A673 (cell line): ENCODE measurements around the gene CPA4.

Experiments
- EZH2 ChIP-seq: fragments of 200-600 bp; sonication (generic); IDR thresholded peaks from 2 replicates; pipeline ENCODE4 v1.6.1; 2017; ENCODE audit warnings: borderline replicate concordance, low read depth, mild to moderate bottlenecking, mixed read lengths, antibody characterized with exemption, low read length; ENCODE audit not compliant: poor library complexity, severe bottlenecking
- TF ChIP-seq, protein P1 (sequence below): fragments of 300-800, 200-600 bp; sonication (generic); conservative IDR thresholded peaks from 2 replicates; pipeline ENCODE4 v1.5.1; 2017; ENCODE audit warnings: low read depth, mild to moderate bottlenecking, antibody characterized with exemption, low read length, moderate library complexity, mixed read lengths

DNA sequence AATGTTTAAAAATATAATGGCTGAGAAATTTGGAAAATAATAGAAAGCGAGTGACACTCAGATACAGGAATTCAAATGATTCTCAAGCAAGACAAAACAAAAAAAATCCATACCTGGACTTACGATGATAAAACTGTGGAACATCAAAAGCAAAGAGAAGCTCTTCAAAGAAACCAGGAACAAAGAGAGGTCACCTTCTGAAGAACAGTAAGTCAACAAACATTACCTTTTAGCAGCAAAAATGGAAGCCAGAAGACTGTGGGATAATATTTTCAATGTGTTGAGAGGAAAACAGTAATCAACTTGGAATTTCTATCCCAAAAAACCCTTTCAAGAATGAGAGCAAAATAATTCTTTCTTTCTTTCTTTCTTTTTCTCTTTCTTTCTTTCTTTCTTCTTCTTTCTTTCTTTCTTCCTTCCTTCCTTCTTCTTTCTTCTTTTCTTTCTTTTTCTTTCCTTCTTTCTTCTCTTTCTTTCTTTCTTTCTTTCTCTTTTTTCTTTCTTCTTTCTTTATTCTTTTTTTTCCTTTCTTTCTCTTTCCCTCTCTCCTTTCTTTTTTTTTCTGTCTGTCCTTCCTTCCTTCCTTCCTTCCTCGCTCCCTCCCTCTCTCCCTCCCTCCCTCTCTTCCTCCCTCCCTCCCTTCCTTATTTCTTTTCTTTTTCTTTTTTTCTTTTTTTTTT is 49.9 kb downstream of the CPA4 start:
- TF ChIP-seq, protein P1, sequence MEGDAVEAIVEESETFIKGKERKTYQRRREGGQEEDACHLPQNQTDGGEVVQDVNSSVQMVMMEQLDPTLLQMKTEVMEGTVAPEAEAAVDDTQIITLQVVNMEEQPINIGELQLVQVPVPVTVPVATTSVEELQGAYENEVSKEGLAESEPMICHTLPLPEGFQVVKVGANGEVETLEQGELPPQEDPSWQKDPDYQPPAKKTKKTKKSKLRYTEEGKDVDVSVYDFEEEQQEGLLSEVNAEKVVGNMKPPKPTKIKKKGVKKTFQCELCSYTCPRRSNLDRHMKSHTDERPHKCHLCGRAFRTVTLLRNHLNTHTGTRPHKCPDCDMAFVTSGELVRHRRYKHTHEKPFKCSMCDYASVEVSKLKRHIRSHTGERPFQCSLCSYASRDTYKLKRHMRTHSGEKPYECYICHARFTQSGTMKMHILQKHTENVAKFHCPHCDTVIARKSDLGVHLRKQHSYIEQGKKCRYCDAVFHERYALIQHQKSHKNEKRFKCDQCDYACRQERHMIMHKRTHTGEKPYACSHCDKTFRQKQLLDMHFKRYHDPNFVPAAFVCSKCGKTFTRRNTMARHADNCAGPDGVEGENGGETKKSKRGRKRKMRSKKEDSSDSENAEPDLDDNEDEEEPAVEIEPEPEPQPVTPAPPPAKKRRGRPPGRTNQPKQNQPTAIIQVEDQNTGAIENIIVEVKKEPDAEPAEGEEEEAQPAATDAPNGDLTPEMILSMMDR: no peak
- no peak for TF ChIP-seq EZH2
